SJSA1 (cell line): Measurements from ENCODE around the gene SACS. TPM values are rescaled to one million over a fixed set of nuclear protein-coding genes. Genes with fewer than 3 reads are reported as not detected.
A peak's percentile ranks its signal among the peaks of the same experiment; 100 is the strongest.

ENCODE experiments used
- DNase-seq, 2 experiments: peaks; one replicate each; pipeline ENCODE4 v3.0.0-alpha.2; 2015 to 2020; ENCODE audit warnings: low spot score in 2 of 2, low read depth in 1 of 2
- H3K27ac ChIP-seq: fragments of 250-450 bp; sonication (Bioruptor Pico); 2 replicates; pipeline ENCODE4 v1.5.1; 2020; ENCODE audit warnings: mild to moderate bottlenecking, moderate library complexity
- H3K27me3 ChIP-seq: fragments of 250-450 bp; sonication (Bioruptor Pico); replicated peaks from 2 replicates; pipeline ENCODE4 v1.5.1; 2020; ENCODE audit warnings: mild to moderate bottlenecking, moderate library complexity
- H3K36me3 ChIP-seq: fragments of 250-450 bp; sonication (Bioruptor Pico); 2 replicates; pipeline ENCODE4 v1.5.1; 2020; ENCODE audit warnings: mild to moderate bottlenecking
- H3K4me1 ChIP-seq: fragments of 250-450 bp; sonication (Bioruptor Pico); replicated peaks from 2 replicates; pipeline ENCODE4 v1.6.1; 2021; ENCODE audit warnings: mild to moderate bottlenecking
- H3K4me3 ChIP-seq: fragments of 250-450 bp; sonication (Bioruptor Pico); 2 replicates; pipeline ENCODE4 v1.5.1; 2020; ENCODE audit warnings: mild to moderate bottlenecking
- H3K9me3 ChIP-seq: fragments of 250-450 bp; sonication (Bioruptor Pico); replicated peaks from 2 replicates; pipeline ENCODE4 v1.5.1; 2020; ENCODE audit warnings: mild to moderate bottlenecking
- total RNA-seq: library from RNA; depleted of rRNA; stranded (reverse); fragments of >200 nt; shearing (Covaris generic); gene quantifications from 2 replicates; pipeline ENCODE4 v1.2.3, GENCODE V29; 2014

SACS gene
- total RNA-seq, 1 experiment from 2014 or later = 24.2 TPM

DNA sequence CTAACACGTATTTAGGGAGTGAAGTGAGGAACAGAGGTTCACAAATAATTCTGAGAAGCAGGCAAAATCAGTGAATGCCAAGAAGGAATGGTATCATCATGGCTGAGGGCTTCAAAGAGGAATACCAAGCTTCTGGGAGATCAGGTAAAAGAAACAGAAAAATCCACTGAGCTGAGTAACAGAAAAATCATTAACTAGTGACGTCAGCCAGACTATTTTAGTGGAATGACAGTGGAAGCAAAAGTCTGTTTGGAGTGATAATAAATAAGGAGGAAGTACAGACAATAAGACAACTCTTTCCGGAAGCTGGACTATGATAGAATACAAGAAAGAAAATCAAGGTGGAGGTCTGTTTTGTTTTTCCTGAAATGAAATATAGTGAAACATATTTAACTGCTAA lies 83.5 kb downstream of the SACS start:
- Histone ChIP-seq H3K27ac (no peak overlapping the region), H3K27me3 (no peaks in the 10 kb centered on the region), H3K4me3 (no peak overlapping the region), H3K9me3 (no peaks in the 10 kb centered on the region), H3K4me1 (no peaks in the 10 kb centered on the region), H3K36me3 (peaks cover 69% of the 10 kb centered on the region)
- no peak for DNase-seq

DNA sequence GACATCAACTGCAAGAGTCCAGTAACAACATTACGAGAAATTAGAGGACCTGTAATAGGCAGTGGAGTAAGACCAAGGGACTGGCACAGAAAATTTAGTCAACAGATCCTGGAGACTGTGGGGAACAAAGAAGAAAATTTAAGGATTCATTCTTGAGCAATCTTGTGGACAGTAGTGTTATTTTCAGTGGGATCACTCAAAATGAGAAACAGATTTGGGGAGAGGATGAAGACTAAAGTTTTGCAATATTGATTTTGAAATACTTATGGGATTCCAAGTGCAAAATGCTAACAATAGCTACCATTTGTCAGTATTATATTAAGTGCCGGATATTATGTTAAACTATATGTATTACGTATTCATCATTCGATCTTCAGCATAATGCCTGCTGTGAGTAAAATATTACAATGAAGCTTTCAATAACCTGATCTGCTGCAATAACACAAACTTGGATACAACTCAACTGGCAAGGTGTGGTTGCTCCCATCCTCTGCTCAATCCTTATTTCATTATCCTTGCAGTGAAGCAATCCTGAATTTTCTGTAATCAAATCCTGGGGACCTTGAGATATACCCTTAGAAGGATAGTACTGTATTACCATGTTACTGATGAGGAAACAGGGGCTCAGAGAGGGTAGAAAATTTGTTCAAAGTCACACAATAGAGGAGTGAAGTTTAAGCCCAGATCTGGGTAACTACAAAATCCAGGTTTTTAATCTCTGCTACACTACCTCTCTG lies 84.2 kb downstream of the SACS start:
- H3K4me1 ChIP-seq = no peaks in the 10 kb centered on the region
- DNase-seq = no peak
- peaks cover 63% of the 10 kb centered on the region for H3K36me3 ChIP-seq
- no peaks in the 10 kb centered on the region for H3K9me3 ChIP-seq
- no peaks in the 10 kb centered on the region for H3K27me3 ChIP-seq
- no peak overlapping the region for H3K4me3 ChIP-seq
- H3K27ac ChIP-seq = no peak overlapping the region

DNA sequence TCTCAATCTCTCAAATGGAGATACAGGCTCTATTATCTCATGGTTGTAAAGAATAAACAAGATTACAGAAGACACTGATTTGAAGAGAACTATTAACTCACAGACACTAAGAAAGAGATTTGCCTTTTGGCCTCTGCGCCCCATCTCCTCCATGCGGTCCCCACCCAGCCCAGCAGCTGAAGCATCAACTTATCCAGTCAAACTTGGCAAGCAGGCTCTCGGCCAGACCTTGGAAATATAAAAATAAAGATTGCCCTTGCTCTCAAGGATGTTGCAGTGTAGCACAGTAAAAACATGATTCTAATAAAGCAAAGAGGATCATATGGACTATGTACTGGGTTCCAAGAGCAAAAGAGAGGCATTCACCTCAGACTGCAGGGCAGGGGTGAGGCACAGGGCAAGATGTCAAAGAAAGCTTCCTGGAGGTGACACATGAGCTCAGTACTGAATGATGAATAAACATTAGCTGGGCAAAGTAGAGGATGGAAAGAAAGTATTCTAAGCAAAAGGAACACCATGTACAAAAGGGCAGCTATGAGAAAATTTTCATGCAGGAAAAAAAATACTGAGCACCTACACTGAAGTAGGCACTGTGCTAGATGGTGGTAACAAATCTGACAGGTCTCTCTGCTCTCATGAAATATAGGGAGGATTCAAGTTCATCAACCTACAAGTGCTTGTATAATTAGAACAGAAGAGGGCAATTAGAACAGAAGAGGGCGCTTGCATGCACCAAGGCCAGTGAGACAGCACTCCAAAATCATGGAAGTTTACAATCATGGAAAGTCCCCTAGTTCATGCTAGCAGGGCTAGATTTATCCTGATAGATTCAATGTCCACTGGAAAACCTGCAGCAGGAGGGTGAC lies 85.0 kb downstream of the SACS start:
- no peaks in the 10 kb centered on the region for H3K4me1 ChIP-seq
- no peak overlapping the region for H3K4me3 ChIP-seq
- H3K27me3 ChIP-seq = no peaks in the 10 kb centered on the region
- H3K27ac ChIP-seq = no peak overlapping the region
- DNase-seq = no peak
- no peaks in the 10 kb centered on the region for H3K9me3 ChIP-seq
- peaks cover 62% of the 10 kb centered on the region for H3K36me3 ChIP-seq

DNA sequence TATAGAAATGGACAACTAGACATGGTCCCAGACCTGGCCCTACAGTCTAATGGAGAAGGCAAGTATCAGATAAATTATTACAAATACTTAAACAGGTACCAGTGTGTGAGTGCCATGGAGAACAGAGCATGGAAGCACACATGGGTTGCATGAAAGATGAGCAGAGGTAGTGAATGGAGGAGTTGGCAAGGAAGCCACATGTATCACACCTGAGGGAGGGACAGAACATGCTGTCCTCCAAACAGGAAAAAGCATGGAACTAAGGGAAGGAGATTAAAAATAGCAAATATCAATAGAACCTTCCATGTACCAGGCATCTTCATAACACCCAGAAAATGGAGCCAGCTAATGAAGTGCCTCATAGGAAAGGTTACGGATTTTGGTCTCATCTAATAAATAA lies 85.9 kb downstream of the SACS start:
- Histone ChIP-seq H3K4me1 (no peaks in the 10 kb centered on the region), H3K27me3 (no peaks in the 10 kb centered on the region), H3K27ac (no peak overlapping the region), H3K4me3 (no peak overlapping the region), H3K36me3 (peaks cover 56% of the 10 kb centered on the region), H3K9me3 (no peaks in the 10 kb centered on the region)
- DNase-seq = no peak

DNA sequence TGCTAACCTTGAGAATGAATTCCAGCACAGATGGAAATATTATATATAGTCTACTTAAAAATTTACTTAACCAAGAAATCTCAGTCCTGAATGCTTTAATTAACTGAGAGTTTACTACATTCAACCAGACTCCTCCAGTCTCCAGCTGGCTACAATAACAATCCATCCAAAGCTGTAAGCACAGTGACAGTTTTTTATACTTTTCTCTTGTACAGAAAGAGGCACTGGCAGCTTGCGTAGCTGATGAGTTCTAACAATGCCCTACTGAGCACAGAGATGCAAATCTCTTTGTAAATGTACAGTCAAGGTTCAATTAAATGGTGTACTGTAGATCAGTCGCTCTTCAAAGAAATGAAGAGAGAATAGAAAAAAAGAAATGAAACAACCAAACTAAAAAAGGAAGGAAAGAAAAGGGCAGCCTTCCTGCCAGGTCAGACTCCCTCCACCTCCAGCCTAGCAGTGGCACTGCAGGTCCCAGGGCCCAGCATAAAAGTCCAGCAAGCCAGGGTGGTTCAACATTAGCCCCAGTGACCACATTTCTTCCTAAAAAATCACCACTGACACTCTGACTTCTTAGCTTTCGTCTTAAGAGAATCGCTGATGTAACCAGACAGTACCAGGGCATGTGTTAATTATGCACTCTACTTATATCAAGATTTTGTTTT lies 88.4 kb downstream of the SACS start:
- Histone ChIP-seq H3K27me3 (no peaks in the 10 kb centered on the region), H3K4me1 (no peaks in the 10 kb centered on the region), H3K36me3 (peaks cover 52% of the 10 kb centered on the region), H3K27ac (no peak overlapping the region), H3K4me3 (no peak overlapping the region), H3K9me3 (no peaks in the 10 kb centered on the region)
- DNase-seq = no peak

DNA sequence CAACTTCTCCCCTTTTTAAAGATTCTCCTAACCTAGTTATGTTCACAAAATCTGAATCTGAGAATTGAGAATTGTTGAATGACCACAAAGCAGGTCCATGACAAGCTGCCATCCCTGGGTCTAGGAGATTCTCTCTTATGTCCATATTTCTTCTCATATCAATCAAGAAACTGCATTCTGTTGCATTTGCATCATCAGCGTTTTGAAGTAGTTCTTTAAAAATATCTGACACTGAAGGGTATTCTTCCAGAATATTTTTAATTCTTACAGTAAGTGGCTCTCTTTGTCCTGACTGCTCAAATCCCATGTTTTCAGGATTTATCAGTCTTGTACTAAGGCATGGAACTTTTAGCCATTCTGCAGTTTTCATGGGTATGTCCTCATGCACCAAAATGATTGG lies 94.3 kb downstream of the SACS start:
- Histone ChIP-seq H3K9me3 (no peaks in the 10 kb centered on the region; the same call in 1 of the 2 replicates), H3K27me3 (no peaks in the 10 kb centered on the region), H3K36me3 (peaks cover 72% of the 10 kb centered on the region), H3K27ac (no peak overlapping the region), H3K4me1 (no peaks in the 10 kb centered on the region), H3K4me3 (no peak overlapping the region)
- no peak for DNase-seq

DNA sequence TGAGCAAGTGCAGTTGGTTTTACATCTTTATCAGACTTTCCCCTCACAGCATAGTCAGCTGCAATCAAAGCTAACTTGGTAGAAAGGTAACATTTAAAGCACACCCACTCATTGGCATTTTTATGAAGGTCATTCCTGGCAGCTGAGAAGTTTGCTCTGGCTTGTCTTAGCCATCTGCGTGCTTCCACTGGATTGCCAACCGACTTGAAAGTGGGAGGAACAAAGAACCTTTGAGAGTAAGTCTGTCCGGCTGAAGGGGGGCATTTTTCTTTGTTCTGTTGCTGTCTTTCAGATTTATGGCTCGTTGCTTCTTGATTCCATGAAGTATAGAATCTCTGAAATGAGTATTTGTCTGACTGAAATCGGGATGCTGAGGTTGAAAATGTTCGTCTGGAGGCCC lies 103.1 kb downstream of the SACS start:
- Histone ChIP-seq H3K27me3 (no peaks in the 10 kb centered on the region), H3K9me3 (no peaks in the 10 kb centered on the region), H3K36me3 (peaks cover 30% of the 10 kb centered on the region), H3K4me3 (no peak overlapping the region), H3K4me1 (no peaks in the 10 kb centered on the region), H3K27ac (no peak overlapping the region)
- no peak for DNase-seq

DNA sequence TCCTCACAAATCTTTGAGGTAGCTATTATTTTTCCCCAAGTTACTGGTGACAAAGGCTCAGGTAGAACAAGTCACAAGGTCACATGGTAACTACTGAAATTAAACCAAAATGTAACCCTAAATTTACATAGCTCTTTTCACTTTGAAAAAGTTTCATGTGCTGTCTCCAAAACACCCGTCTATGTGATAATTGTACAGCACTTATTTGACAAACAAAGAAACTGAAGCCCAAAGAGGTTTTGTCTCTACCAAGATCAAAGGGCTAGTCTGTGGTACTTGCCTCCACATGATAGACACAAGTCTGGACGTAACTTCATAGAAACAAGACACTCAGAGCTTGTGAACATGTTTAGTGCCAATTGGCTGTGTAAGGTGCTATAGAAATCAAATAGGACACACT lies 108.3 kb downstream of the SACS start:
- H3K36me3 ChIP-seq = no peaks in the 10 kb centered on the region
- H3K9me3 ChIP-seq = no peaks in the 10 kb centered on the region
- H3K27ac ChIP-seq = no peak overlapping the region
- H3K4me1 ChIP-seq = peaks cover 36% of the 10 kb centered on the region
- H3K27me3 ChIP-seq = no peaks in the 10 kb centered on the region
- no peak for DNase-seq
- H3K4me3 ChIP-seq = no peak overlapping the region

DNA sequence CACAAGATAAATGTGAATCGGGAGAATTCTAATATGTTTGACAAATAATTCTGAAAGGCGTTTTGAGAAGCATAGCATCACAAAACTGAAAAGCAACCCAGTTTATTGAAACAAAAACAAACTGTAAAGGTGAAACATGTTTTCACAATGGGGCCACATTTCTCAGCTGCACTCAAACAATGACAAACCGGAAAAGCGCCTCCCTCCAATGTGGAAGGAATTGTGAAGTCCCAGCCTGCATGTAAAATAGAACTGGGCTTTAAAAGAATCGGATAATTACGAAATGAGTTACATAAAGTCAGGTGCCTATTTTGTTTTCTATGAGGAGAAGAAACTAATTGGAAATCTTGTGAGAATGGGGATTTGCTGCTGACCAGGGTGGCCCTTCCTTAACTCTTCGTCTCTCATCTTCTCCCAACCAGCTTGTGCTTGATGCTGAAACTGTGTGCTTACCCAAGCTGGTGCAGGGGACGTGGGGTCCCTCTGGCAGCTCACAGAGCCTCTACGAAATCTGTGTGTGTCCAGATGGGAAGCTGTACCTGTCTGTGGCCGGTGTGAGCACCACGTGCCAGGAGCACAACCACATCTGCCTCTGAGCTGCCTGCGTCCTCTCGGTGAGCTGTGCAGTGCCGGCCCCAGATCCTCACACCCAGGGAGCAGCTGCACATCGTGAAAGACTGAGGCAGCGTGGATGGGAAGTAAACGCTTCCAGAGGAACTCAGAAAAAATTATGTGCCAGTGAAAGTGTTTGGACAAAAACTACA lies 109.4 kb downstream of the SACS start:
- H3K27me3 ChIP-seq = no peaks in the 10 kb centered on the region
- no peak overlapping the region for H3K4me3 ChIP-seq
- H3K36me3 ChIP-seq = no peaks in the 10 kb centered on the region
- no peaks in the 10 kb centered on the region for H3K9me3 ChIP-seq
- H3K27ac ChIP-seq = no peak overlapping the region
- peak in 1 of 2 experiments; percentile 10 for DNase-seq
- peaks cover 46% of the 10 kb centered on the region for H3K4me1 ChIP-seq

DNA sequence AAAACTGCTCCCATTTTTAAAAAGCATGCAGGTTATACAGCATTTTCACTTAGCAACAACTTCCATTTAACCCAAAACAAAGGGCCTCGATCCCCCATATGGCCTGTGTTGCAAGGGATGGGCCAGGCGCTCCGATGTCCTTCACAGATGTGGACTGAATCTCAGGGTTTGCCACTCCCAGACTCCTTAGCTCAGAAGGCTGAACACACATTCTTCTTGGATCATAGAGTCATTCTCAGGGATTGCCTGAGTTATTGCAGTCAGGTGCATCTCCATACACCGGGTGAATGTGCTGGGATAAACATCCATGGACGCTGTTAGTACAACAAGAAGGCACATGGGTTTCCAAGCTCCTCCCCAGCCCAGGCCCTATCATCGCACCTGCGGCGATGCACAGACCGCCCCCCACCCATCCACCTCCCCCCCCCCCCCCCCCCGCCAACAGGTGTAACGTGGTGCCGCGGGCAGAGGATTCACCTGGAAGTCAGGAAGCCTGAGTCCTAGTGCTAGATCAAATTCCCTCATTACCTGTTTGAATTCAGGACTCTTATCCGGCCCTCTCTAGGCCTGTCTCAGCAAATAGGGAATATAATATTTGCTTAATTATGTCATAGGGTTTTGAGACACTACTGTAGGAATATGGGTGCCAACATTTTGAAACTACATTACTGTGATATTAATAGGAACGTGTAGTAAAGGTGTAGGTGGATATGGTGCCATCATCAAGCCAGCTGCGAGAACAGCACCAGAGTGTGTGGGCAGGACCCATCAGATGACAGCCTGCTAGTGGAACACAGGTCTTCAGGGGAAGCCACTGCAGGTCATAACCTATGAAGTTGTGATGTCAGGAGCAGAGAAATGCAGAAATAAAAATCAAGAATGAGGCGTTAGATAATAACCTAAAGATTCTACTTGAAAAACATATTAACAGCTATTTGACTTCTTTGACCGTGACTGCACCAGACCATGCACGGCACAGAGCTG lies 110.9 kb downstream of the SACS start:
- Histone ChIP-seq H3K9me3 (no peaks in the 10 kb centered on the region), H3K27ac (peak overlapping the region; percentile 91), H3K4me3 (no peak overlapping the region), H3K36me3 (no peaks in the 10 kb centered on the region), H3K27me3 (no peaks in the 10 kb centered on the region), H3K4me1 (peaks cover 46% of the 10 kb centered on the region)
- no peak for DNase-seq

DNA sequence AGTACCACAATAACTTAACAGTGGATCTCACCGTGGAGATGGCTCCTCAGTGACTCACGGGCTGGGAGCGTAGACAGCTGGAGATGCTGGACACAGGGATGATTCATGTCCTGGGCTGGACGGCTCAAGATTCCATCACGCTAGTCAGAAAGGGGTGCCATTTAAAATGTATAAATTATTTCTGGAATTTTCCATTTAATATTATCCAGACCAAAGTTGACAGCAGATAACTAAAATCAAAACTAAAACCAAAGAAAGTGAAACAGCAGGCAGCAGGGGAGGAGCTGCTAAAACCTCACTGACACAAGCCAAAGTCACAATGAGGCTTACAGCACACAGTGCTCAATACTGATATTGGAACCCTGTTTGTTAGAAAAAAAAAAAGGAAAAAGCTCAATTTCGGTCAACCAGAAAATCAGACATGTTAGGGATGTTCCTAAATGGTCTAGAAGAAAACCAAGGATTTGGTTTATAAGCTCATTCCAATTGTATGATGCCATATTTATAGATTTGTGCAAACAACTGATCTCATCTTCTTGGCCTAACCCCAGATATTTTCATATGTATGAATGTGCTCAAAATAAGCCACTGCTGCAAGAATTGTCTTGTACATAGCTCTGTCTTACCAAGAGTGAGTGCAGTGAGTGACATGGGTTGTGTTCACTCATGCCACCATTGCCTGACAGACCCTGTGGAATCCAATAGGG lies 111.8 kb downstream of the SACS start:
- H3K27ac ChIP-seq = peak overlapping the region; percentile 91

DNA sequence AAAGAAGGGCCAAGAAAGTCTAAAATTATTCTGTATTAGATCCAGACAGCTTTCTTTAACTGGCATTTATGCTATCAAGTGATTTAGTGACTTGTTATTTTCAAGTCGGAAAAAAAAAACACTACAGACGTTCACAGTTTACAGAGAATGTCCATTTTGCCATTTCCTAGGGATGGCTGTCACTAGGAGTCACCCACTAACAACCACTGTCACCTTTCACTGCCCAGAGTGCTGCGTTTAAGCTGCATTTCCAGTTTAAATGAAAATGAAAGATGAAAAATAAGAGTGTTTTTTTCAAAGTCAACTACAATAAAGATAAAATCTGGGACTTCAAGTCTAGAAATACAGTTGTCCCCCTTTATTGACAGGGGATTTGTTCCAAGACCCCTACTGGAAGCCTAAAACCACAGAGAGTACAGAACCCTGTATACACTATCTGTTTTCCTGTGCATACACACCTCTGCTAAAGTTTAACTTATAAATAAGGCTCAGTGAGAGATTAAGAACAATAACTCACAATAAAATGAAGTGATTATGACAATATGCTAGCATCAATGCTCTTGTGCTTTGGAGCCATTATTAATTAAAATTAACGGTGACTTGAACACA lies 112.5 kb downstream of the SACS start:
- no peak for DNase-seq
- Histone ChIP-seq H3K27me3 (no peaks in the 10 kb centered on the region), H3K27ac (peak overlapping the region; percentile 91), H3K4me3 (no peak overlapping the region), H3K36me3 (no peaks in the 10 kb centered on the region), H3K9me3 (no peaks in the 10 kb centered on the region), H3K4me1 (peaks cover 46% of the 10 kb centered on the region)

More for the DNA sequence above, 111.8 kb downstream of the SACS start:
- Histone ChIP-seq H3K27me3 (no peaks in the 10 kb centered on the region), H3K4me1 (peaks cover 46% of the 10 kb centered on the region), H3K9me3 (no peaks in the 10 kb centered on the region), H3K36me3 (no peaks in the 10 kb centered on the region), H3K4me3 (no peak overlapping the region)
- DNase-seq = peak; percentile 69 to 87
